ENCODE results near the gene DZIP3.

DNA sequence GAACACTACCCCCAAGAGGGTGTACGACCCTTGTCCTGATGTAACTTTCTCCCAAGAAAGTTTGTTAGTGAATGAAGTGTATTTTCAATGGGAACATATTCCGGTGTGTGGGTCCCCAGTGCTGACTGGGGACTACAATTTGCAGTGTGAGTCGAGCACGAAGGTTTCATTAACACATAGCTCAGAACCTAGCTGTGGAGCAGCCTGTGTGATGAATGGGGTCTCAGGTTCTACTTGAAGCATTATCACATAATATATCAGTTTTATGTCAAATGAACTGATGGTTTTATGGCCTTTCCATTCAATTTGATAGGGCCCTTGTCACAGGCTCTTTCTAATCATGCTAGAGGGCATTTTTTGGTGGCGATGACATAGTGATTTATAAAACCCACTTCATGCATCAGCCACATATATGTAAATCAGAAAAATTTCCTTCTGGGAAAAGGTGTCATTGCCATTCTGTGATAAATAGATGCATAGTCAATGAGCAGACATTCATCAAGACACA lies 123.5 kb downstream of the DZIP3 start:
- TF ChIP-seq, protein P1, sequence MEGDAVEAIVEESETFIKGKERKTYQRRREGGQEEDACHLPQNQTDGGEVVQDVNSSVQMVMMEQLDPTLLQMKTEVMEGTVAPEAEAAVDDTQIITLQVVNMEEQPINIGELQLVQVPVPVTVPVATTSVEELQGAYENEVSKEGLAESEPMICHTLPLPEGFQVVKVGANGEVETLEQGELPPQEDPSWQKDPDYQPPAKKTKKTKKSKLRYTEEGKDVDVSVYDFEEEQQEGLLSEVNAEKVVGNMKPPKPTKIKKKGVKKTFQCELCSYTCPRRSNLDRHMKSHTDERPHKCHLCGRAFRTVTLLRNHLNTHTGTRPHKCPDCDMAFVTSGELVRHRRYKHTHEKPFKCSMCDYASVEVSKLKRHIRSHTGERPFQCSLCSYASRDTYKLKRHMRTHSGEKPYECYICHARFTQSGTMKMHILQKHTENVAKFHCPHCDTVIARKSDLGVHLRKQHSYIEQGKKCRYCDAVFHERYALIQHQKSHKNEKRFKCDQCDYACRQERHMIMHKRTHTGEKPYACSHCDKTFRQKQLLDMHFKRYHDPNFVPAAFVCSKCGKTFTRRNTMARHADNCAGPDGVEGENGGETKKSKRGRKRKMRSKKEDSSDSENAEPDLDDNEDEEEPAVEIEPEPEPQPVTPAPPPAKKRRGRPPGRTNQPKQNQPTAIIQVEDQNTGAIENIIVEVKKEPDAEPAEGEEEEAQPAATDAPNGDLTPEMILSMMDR (IDR thresholded peaks at IDR 0.05) = no peak
- no peak for TF ChIP-seq POLR2A (IDR thresholded peaks at IDR 0.05)

Measured in breast epithelium (tissue), 3 donors.